IPS DF 4.7 (cell line): ENCODE results near the gene PPP2R2D.

Experiments
- DNase-seq: peaks from one replicate; pipeline ENCODE4 v3.0.0-alpha.2; 2013; ENCODE audit warnings: low spot score; ENCODE audit errors: extremely low read depth

PPP2R2D gene

DNA sequence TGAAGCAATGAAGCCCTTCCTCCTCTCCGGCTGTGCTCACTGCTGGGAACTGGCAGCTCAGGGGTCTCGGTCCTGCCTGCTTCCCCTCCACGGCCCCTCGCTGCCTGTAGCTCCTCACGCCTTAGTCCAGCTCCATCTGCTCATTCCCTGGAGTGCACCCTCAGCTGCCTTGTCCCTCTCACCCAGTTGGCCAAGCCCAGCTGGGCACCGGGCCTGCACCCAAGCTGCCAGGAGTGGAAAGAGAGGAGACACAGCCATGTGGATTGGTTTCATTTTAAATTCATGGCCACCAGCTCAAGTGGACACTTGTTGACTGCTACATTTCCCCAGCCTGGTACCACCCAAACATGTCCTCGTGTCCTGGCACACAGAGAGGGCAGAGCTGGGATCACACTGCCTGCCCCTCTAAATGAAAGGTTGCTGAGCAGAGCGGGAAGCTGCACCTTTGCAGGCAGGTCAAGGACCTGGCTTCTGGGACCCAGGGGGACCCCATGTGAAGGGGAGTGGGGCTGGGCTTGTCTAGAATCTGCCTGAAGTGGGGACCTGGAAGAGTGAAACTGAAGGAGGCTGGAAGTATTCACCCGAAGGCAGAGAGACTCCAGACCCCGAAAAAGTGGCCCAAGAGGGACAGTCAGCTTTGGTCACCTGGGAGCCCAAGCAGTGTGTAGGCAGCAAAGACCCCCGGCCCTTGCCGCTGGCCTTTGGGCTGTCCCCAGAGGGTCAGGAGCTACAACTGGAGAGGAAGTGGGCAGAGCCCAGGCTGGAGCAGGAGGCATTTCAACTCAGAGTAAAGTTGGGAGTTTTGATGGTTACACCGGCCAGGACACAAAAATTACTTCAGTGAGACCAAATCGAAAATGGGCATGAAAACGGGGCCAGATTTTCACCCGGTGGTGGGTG is 95.9 kb downstream of the PPP2R2D start:
- DNase-seq: no peak

DNA sequence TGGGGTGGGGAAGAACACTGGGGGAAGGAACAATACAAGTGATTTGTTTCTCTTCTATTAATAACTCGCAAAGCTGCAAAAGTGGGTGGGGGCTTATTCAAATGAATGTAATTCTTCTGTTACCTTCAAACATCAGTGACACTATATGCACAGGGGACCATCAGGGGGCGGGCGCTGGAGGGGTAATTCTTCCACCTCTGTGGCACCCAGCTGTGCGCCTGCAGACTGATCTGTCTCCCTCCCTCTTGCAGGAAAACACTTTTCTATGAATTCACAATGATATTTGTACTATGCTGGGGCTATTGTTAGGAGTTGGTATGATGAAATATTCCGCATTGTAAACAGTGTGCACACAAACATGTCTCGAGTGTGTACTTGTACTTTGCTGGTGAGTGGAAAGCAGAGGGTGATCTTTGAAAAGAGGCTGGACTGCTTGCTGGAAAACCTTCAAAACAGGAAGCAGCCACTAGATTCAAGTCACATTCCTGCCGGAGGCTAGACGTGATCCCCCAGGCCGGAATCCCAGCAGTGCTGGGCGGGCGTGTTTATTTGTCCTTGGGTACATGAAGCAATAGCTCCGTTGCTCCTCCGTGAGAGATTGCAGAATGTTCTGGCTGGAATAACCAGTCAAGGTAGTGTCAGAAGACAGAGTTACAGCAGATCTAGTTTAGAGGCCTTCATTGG is 96.7 kb downstream of the PPP2R2D start:
- DNase-seq: no peak

DNA sequence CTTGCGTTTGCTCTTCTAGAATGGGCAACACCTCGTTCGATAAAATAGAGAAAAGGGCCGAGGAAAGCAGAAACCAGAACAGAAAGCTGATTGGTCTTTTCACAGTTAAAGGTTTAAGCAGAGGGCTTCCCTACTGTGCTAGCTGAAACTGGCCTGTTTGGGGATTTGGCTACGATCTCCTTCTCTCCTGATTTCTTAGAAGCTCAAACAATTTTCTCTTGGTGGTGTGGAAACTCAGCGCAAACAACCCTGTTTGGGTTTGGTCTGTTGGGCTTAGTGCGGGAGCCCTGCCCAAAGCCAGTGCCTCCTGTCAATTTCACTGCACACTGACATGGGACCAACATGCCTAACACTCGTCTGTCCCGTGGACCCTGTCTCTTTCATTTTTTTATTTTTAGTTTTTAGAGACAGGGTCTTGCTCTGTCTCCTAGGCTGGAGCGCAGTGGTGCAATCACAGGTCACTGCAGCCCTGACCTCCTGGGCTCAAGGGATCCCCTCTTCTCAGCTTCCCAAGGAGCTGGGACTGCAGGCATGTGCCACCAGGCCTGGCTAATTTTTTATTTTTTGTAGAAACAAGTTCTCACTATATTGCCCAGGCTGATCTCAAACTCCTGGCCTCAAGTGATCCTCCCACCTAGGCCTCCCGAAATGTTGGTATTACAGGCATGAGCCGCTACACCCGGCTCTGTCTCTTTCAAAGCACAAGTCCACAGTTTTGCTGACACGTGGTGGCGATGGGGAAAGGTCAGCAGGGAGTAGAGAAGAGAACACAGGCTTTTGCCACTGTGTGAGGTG is 97.4 kb downstream of the PPP2R2D start:
- DNase-seq: no peak

DNA sequence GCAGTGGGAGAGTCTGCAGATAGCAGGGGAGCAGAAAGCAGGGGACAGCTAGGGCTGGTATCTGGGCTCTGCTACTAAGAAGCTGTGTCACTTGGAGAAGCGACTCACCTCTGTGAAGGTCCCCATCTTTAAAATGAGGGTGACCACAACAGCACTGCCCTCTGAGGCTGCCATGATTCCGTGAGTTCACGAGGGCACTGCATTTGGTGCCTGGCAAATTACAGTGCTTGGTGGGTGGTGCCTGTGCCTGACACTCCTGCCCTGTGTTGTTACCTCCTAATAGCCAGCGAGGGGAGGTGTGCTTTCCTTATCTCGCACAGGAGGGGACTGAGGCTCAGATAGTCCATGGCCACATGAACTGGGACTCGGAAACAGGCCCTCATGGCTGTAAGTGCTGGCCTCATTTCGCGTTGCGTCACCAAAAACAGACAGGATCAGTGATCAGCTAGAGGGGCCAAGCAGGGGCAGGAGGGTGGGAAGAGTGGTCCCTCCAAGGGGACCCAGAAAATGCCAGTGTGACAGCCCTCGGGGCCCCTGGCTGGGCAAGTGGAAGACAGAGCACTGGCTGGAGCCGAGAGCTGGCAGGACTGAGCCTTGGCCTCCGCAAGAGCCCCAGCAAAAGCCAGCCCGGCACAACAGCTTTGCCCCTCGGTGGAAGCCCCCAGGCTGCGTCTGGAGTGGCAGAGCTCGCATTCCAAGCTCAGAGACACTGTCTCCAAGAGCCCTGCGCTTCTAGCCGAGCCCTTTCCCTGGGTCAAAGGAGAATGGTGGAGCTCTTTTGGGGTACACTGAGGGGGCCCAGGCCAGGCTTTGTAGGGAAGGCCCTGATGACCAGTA is 98.3 kb downstream of the PPP2R2D start:
- DNase-seq: no peak

DNA sequence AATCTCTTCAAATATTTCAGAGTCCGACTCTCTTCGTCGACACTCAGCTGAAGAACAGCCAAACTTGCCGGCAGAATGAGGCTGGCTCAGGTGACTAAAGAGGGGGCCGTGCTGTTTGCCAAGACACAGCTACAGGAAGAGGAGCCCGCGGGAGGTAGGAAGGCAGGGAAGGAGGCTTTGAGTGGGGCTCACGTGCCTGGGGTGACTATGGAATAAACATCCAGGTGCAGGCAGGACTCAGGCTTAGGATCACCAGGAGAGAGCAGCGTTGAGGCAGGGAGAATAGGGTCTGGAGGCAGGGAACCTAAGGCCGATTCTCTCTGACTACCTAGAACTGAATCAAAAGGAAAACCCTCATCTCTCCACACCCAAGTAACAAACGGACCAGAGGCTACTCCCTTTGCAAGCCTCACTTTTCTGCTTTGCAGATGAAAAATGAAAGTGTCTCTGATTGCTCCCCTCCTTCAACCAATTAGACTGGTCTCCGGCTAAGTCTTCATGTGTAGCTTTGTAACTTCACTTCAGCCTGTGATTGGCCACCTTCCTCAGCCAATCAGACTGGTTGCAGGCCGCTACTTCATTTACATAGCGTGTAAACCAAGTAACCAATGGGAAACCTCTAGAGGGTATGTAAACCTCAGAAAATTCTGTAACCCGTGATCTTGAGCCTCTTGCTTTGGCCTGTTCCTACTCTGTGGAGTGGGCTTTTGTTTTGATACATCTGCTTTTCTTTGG is 100.6 kb downstream of the PPP2R2D start:
- no peak for DNase-seq

DNA sequence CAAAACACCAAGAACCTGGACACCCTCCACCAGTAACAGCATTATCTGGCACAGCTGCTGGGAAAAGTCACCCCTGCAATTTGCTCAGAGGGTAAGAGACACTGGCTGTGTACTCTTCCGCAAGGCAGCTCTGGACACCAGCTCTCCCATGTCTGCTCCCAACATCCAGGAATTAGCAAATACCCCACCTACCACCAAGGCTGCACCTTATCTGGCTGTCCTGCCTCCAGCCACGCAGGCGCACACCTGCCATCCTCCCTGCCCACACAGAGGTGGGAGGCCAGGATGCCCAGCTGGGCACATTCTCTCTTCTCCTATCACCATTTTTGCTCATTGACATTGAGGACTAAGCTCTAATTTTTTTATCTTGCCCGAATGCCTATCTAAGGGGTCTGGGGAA is 101.2 kb downstream of the PPP2R2D start:
- DNase-seq: no peak

DNA sequence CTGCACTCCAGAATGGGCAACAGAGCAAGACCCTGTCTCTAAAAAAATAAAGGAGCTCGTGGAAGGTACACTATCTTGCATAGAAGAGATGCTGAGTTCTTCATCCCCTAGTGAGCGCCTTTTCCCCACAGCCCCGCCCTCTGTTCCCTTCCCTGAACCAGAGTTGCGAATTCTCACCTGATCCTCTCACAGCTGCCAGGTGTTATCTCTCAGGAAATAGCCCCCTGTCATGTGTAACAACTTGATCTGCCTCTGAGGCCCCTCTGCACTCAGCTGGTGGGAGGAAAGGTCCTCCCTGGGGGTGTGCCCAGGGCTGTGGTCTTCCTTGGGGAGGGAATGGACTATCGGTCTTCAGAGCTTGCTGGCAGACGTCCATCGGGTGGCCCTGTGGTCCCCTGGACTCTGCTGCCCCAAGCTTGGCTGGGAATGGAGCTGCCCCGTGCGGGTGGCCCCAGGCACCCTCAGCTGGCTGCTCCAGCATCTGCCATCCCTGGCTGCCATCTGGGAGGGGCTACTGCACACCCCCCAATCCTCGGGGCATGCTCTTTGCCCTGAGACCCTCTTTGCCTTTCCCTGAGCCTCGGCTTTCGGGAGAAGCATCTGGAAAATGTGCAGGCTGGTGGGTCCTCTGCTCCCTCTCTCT is 102.6 kb downstream of the PPP2R2D start:
- no peak for DNase-seq

DNA sequence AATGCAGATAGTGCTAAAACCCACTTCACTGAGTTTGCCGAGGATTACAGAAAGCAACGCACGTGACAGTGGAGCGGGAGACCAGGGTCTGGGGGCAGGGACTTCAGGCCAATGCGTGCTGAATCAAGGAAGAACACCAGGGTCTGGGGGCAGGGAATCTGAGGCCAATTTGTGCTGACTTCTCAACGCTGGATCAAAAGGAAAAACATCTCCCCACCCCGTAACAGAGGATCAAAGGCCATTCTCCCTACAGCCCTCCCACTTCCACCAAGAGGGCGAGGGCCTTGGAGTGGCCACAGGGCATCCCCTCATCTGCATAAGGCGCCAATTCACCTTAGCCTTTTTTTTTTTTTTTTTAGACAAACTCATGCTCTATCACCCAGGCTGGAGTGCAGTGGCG is 103.2 kb downstream of the PPP2R2D start:
- no peak for DNase-seq

DNA sequence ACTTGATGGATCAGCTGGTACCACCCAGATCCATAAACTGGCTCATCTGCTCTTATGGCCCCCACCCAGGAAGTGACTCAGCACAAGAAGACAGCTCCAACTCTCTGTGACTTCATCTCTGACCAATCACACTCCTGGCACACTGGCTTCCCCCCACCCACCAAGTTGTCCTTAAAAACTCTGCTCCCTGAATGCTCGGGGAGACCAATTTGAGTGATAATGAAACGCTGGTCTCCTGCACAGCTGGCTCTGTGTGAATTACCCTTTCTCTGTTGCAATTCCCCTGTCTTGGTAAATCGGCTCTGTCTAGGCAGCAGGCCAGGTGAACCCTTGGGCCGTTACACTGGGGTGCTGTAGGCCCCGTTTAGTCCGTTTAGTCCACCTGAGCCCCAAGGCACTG is 104.3 kb downstream of the PPP2R2D start:
- no peak for DNase-seq

DNA sequence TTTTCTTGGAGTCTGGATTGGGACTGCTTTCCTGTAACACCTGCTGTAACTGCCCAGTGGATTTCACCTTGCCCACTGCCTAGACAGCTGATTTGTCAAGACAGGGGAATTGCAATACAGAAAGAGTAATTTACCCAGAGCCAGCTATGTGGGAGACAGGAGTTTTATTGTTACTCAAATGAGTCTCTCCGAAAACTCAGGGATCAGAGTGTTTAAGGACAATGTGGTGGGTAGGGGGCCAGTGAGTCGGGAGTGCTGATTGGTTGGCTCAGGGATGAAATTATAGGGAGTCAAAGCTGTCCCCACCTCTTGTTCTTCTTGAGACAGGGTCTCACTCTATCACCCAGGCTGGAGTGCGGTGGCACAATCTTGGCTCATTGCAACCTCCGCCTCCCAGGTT is 106.2 kb downstream of the PPP2R2D start:
- DNase-seq: peak; percentile 36

DNA sequence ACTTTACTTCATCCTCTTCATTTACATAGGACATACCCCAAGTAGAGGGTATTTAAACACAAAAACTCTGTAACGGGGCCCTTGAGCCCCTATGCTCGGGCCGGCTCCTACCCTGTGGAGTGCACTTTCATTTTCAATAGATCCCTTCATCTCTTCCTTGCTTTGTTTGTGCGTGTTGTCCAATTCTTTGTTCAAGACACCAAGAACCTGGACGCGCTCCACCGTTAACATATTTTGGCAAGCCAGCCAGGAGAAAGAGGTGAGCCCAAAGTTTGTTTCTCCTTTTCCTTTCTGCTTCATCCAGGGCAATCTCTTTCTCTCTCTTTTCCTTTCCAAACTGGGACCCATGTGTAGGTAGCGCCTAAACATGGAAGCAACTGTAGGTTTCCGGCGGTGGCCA is 106.9 kb downstream of the PPP2R2D start:
- DNase-seq: no peak
